Osteoblast (primary cell): ENCODE results near the gene IQUB. TPM values are rescaled to one million over a fixed set of nuclear protein-coding genes. Genes with fewer than 3 reads are reported as not detected.
"Not testable (repeated sequence)": the region's sequence is repeated elsewhere in the genome, so short reads cannot be mapped to it uniquely, and the experiment has no call there.

Experiments
- DNase-seq: peaks from one replicate; pipeline ENCODE4 v3.0.0; 2011; ENCODE audit warnings: low spot score, mixed read lengths; ENCODE audit not compliant: insufficient read length; ENCODE audit errors: missing footprints
- H2AFZ ChIP-seq: 2 replicates; pipeline ENCODE4 v1.6.0; 2011; ENCODE audit warnings: mild to moderate bottlenecking, low read length
- H3K27ac ChIP-seq: 2 replicates; pipeline ENCODE4 v1.5.1; 2011; ENCODE audit warnings: mild to moderate bottlenecking, low read depth, low read length, moderate library complexity
- H3K27me3 ChIP-seq: 2 replicates; pipeline ENCODE4 v1.6.0; 2012; ENCODE audit warnings: mild to moderate bottlenecking, control low read depth, inconsistent platforms, low read length, moderate library complexity; ENCODE audit not compliant: insufficient read depth
- H3K36me3 ChIP-seq: 2 replicates; pipeline ENCODE4 v1.5.1; 2011; ENCODE audit warnings: mild to moderate bottlenecking, low read length, control low read depth, moderate library complexity; ENCODE audit not compliant: insufficient read depth
- H3K4me1 ChIP-seq: 2 replicates; pipeline ENCODE4 v1.5.1; 2011; ENCODE audit warnings: mild to moderate bottlenecking, low read length, control low read depth, moderate library complexity; ENCODE audit not compliant: insufficient read depth
- H3K4me2 ChIP-seq: 2 replicates; pipeline ENCODE4 v1.6.0; 2011; ENCODE audit warnings: mild to moderate bottlenecking, low read length; ENCODE audit not compliant: insufficient read depth
- H3K4me3 ChIP-seq: fragments of 200-600 bp; sonication (generic); 3 replicates; pipeline ENCODE4 v1.5.1; 2012; ENCODE audit warnings: mild to moderate bottlenecking, low read length, inconsistent platforms; ENCODE audit not compliant: insufficient read depth
- H3K79me2 ChIP-seq: 2 replicates; pipeline ENCODE4 v1.6.0; 2012; ENCODE audit warnings: mild to moderate bottlenecking, low read length, control low read depth, inconsistent platforms; ENCODE audit not compliant: insufficient read depth
- H3K9me3 ChIP-seq: 2 replicates; pipeline ENCODE4 v1.5.1; 2011; ENCODE audit warnings: low read depth, low read length, control low read depth
- H4K20me1 ChIP-seq: 2 replicates; pipeline ENCODE4 v1.6.0; 2012; ENCODE audit warnings: mild to moderate bottlenecking, low read length, control low read depth; ENCODE audit not compliant: insufficient read depth
- CTCF ChIP-seq: IDR thresholded peaks from 2 replicates; pipeline ENCODE4 v1.5.1; 2011; ENCODE audit warnings: mild to moderate bottlenecking, low read depth, low read length, moderate library complexity; ENCODE audit errors: extremely low read depth
- total RNA-seq: library from RNA; depleted of rRNA; stranded (reverse); fragments of >200 nt; gene quantifications from 2 replicates; pipeline ENCODE4 v1.2.3, GENCODE V29; 2012

Gene IQUB
- total RNA-seq, 1 donor = 0.72 TPM

DNA sequence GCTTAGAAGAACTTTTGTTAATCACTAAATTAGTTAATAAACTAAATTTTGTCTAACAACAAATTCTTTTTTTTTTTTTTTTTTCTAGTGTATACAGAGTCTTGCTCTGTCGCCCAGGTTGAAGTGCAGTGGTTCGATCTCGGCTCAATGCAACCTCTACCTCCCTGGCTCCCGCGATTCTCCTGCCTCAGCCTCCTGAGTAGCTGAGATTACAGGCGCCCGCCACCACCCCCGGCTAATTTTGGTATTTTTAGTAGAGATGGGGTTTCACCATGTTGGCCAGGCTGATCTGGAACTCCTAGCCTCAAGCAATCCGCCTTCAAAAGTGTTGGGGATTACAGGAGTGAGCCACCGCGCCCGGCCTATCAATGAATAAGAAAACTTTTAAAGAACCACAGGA lies 1.1 kb upstream of the IQUB start:
- Histone ChIP-seq H3K4me3 (peak overlapping the region; percentile 84), H3K4me1 (peaks cover 21% of the 10 kb centered on the region), H3K9me3 (no peaks in the 10 kb centered on the region), H2AFZ (peak overlapping the region; percentile 65), H4K20me1 (no peaks in the 10 kb centered on the region), H3K27me3 (peaks cover 13% of the 10 kb centered on the region), H3K27ac (peak overlapping the region; percentile 56), H3K36me3 (no peaks in the 10 kb centered on the region), H3K79me2 (no peaks in the 10 kb centered on the region), H3K4me2 (peak overlapping the region; percentile 79)
- no peak for DNase-seq
- no peak for TF ChIP-seq CTCF

- Histone ChIP-seq H3K4me1 (peaks cover 21% of the 10 kb centered on the region), H3K36me3 (no peaks in the 10 kb centered on the region), H3K4me2 (peak overlapping the region; percentile 99), H3K27ac (peak overlapping the region; percentile 24), H3K9me3 (no peaks in the 10 kb centered on the region), H3K4me3 (peak overlapping the region; percentile 84), H3K27me3 (peaks cover 13% of the 10 kb centered on the region), H3K79me2 (no peaks in the 10 kb centered on the region), H4K20me1 (no peaks in the 10 kb centered on the region), H2AFZ (peak overlapping the region; percentile 99)
- DNase-seq = peak; percentile 44
- no peak for TF ChIP-seq CTCF
Observed at GRCh38 chr7:123533929-123534382, 439 bp downstream of the IQUB start.

GRCh38 chr7:123533553-123533917 lies 860 bp downstream of the IQUB start:
- H3K36me3 ChIP-seq = no peaks in the 10 kb centered on the region
- no peaks in the 10 kb centered on the region for H4K20me1 ChIP-seq
- no peak overlapping the region for H3K27ac ChIP-seq
- H3K4me2 ChIP-seq = peak overlapping the region; percentile 99
- H3K27me3 ChIP-seq = peaks cover 13% of the 10 kb centered on the region
- no peak overlapping the region for H2AFZ ChIP-seq
- H3K4me3 ChIP-seq = no peak overlapping the region
- no peak for DNase-seq
- H3K4me1 ChIP-seq = peaks cover 18% of the 10 kb centered on the region
- no peaks in the 10 kb centered on the region for H3K79me2 ChIP-seq
- H3K9me3 ChIP-seq = no peaks in the 10 kb centered on the region
- no peak for TF ChIP-seq CTCF

GRCh38 chr7:123532788-123533552 lies 1.4 kb downstream of the IQUB start:
- DNase-seq = peak; percentile 17
- not testable (repeated sequence) for H2AFZ ChIP-seq

GRCh38 chr7:123532343-123532742 lies 2.1 kb downstream of the IQUB start:
- not testable (repeated sequence) for H3K4me1 ChIP-seq, H3K9me3 ChIP-seq, H3K4me3 ChIP-seq, H3K27ac ChIP-seq, H3K36me3 ChIP-seq, H2AFZ ChIP-seq, H4K20me1 ChIP-seq, H3K79me2 ChIP-seq, DNase-seq, H3K4me2 ChIP-seq
- H3K27me3 ChIP-seq = peaks cover 13% of the 10 kb centered on the region

More at GRCh38 chr7:123532788-123533552, 1.4 kb downstream of the IQUB start:
- H3K9me3 ChIP-seq, H3K27ac ChIP-seq, H3K36me3 ChIP-seq, H3K79me2 ChIP-seq, H4K20me1 ChIP-seq: not testable (repeated sequence)
- Histone ChIP-seq H3K4me3 (peak overlapping the region; percentile 51), H3K4me1 (peaks cover 12% of the 10 kb centered on the region), H3K27me3 (peaks cover 13% of the 10 kb centered on the region), H3K4me2 (peak overlapping the region; percentile 32)

- not testable (repeated sequence) for H3K4me1 ChIP-seq
Observed at GRCh38 chr7:123530035-123530591, 4.3 kb downstream of the IQUB start.

More at GRCh38 chr7:123530035-123530591, 4.3 kb downstream of the IQUB start:
- not testable (repeated sequence) for DNase-seq, H3K4me3 ChIP-seq, H4K20me1 ChIP-seq, H3K79me2 ChIP-seq, H2AFZ ChIP-seq, H3K36me3 ChIP-seq, H3K9me3 ChIP-seq, H3K4me2 ChIP-seq, H3K27ac ChIP-seq
- H3K27me3 ChIP-seq = peaks cover 13% of the 10 kb centered on the region
